Heart left ventricle (tissue), 16 donors: ENCODE data around the gene MRPL9. TPM values are rescaled to one million over a fixed set of nuclear protein-coding genes. Genes with fewer than 3 reads are reported as not detected.

Experiments
- ATAC-seq, 4 donors: fragments of 200-7000 bp; cut with Tn5 transposase; one replicate each; pipeline ENCODE4 v1.9.1; 2020 to 2022; ENCODE audit warnings: moderate library complexity in 4 of 4, mild to moderate bottlenecking in 3 of 4, moderate number of reproducible peaks in 1 of 4
- DNase-seq, 5 donors: peaks; one replicate each; pipeline ENCODE4 v3.0.0-alpha.2; 2020
- H3K27ac ChIP-seq, 12 donors: fragments of 200-600 bp; sonication (generic) in 4 of 12; one replicate each; pipeline versions ENCODE4 v1.5.0 to v1.8.0; 2016 to 2022; ENCODE audit warnings: mild to moderate bottlenecking in 2 of 12
- H3K27me3 ChIP-seq, 9 donors: fragments of 200-600 bp; sonication (generic) in 2 of 9; one replicate each; pipeline versions ENCODE4 v1.5.1 to v1.8.0; 2016 to 2022; ENCODE audit warnings: mild to moderate bottlenecking in 3 of 9
- H3K36me3 ChIP-seq, 9 donors: fragments of 200-600 bp; sonication (generic) in 2 of 9; one replicate each; pipeline versions ENCODE4 v1.5.0 to v1.8.0; 2018 to 2022; ENCODE audit warnings: mild to moderate bottlenecking in 2 of 9
- H3K4me1 ChIP-seq, 12 donors: fragments of 200-600 bp; sonication (generic) in 4 of 12; one replicate each; pipeline versions ENCODE4 v1.5.0 to v1.8.0; 2016 to 2022; ENCODE audit warnings: mild to moderate bottlenecking in 3 of 12
- H3K4me3 ChIP-seq, 12 donors: fragments of 200-600 bp; sonication (generic) in 4 of 12; one replicate each; pipeline versions ENCODE4 v1.5.0 to v1.8.0; 2017 to 2022; ENCODE audit warnings: mild to moderate bottlenecking in 9 of 12, moderate library complexity in 4 of 12
- H3K9me3 ChIP-seq, 12 donors: fragments of 200-600 bp; sonication (generic) in 4 of 12; one replicate each; pipeline versions ENCODE4 v1.5.0 to v1.8.0; 2016 to 2022; ENCODE audit warnings: mild to moderate bottlenecking in 1 of 12
- CTCF ChIP-seq, 12 donors: fragments of 200-600 bp; sonication (generic) in 4 of 12; IDR thresholded peaks; one replicate each; pipeline versions ENCODE4 v1.5.0 to v1.8.0; 2018 to 2022; ENCODE audit warnings: antibody characterized with exemption in 12 of 12, mild to moderate bottlenecking in 5 of 12
- POLR2A ChIP-seq, 2 donors: fragments of 450-650 bp; IDR thresholded peaks; one replicate each; pipeline ENCODE4 v1.6.1; 2017; ENCODE audit warnings: antibody characterized with exemption in 2 of 2, mild to moderate bottlenecking in 2 of 2, moderate library complexity in 2 of 2
- WGBS, 4 donors: extraction: QIAGEN DNeasy Blood & Tissue Kit in 2 of 4; methylation state at CpG; one replicate each; pipeline versions ENCODE4 v1.1.5 to v1.1.7; 2013 to 2018; 5-methylcytosine and 5-hydroxymethylcytosine counted together
- intact Hi-C, 10 donors: fragments of 100-400 bp; cut with DNase I; formaldehyde crosslinking; loops; one replicate each; pipeline versions ENCODE4 v1.11.1 to v1.14.2; 2022
- polyA plus RNA-seq, 2 donors: library from polyadenylated mRNA; stranded (reverse); fragments of 200-250 nt; gene quantifications; one replicate each; pipeline ENCODE4 v1.2.3, GENCODE V29; 2013
- total RNA-seq, 9 donors: library from RNA; depleted of rRNA in 2 of 9; stranded (reverse); fragments of >200 nt in 2 of 9; fragmentation: NEBNext Ultra II Directional in 3 of 9; extraction: Animal tissue kit (Norgen Biotek cat#: 25700) in 3 of 9; gene quantifications; one replicate each; pipeline versions ENCODE4 v1.1.0 to v1.2.4, GENCODE V29; 2016 to 2023
- donor health status: ischemic (EF 13 %, LVEDD 7.1; RV severe dilation, severe dysfunction).
- donor health status: healthy with polysubstance abuse.
- donor health status: DM: no; HTN: yes; CAD: no.
- donor health status: DM: no; HTN: no; CAD: no.
- donor health status: ischemic (EF 25% LVEDD 6.9; RV normal size, moderate dysfunction).
- donor health status: ischemic (EF 25% LVEDD 5.7; RV mildly dilated, moderate dysfunction).
- donor health status: healthy.
- donor health status: DM: yes; HTN: yes; CAD: no.
- donor health status: ischemic (EF 35%, LVEDD 5.7; RV mildly dilated, moderate dysfunction).
- donor health status: nonischemic (EF 11% LVEDD 7.7; RV severe dilation, severe dysfunction).
- donor health status: DM: yes; HTN: yes; CAD: no.
- donor health status: PGD.
- donor health status: ischemic (EF 29% LVEDD 5.4; RV normal size, mild dysfunction).
- donor health status: nonischemic (EF 23%, LVEDD 6.1; RV moderate dilation, normal function).

MRPL9 gene
- total and polyA plus RNA-seq, 11 donors, result 35.8 to 57.9 (median 46.3) TPM

- Histone ChIP-seq H3K27me3 (peaks cover 0 to 2% (median 0%) of the 10 kb centered on the region in 9 donors), H3K4me1 (no peaks in the 10 kb centered on the region), H3K4me3 (no peak within 1 kb of the TSS), H3K27ac (no peak within 1 kb of the TSS), H3K9me3 (no peaks in the 10 kb centered on the region), H3K36me3 (peaks cover 0 to 3% (median 0%) of the 10 kb centered on the region in 9 donors)
- intact Hi-C loops, result no loop called here
- no peak for DNase-seq
- 59 to 68% (median 60%) methylated on average over 12 of the region's 12 CpGs for WGBS, 4 donors
- TF ChIP-seq POLR2A (IDR thresholded peaks at IDR 0.05) (no peak), CTCF (IDR thresholded peaks at IDR 0.05) (no peak)
- ATAC-seq, result no peak
These were observed 41.9 kb upstream of the MRPL9 start, which contains the start of gene LINGO4 for GRCh38 chr1:151805066-151805820. TSS of gene LINGO4 (minus strand) at chr1:151805419. CDS start at chr1:151802704, 2,715 bp downstream.

DNA sequence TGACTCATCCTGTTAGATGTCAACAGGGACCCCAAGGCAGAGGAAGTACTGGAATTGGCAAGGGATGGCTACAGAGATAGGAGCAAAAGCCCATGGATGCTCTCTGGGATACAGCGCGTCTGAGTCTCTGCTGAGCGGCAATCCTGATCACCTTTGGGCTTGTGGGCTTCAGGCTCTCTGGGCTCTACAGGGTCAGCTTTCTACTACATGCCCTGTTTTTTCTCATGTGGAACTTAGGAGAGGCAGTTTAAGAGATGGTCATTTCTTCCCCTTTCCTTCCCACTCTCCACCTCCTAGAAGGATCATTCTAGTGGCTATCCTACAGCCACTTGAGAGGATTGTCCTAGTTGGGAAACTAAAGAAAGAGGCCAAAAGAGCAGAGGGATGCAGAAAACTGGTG lies 40.6 kb upstream of the MRPL9 start:
- no peak for ATAC-seq
- TF ChIP-seq CTCF (IDR thresholded peaks at IDR 0.05) (no peak), POLR2A (IDR thresholded peaks at IDR 0.05) (no peak)
- H3K27me3 ChIP-seq, result peaks cover 0 to 6% (median 0%) of the 10 kb centered on the region in 9 donors

GRCh38 chr1:151803164-151803563 lies 39.9 kb upstream of the MRPL9 start:
- Histone ChIP-seq H3K36me3 (no peaks in the 10 kb centered on the region), H3K27ac (no peak overlapping the region), H3K27me3 (peaks cover 0 to 10% (median 0%) of the 10 kb centered on the region in 9 donors), H3K4me3 (no peak overlapping the region), H3K4me1 (no peaks in the 10 kb centered on the region), H3K9me3 (no peaks in the 10 kb centered on the region)
- ATAC-seq (no peak), DNase-seq (no peak)
- intact Hi-C loops, result no loop called here
- no peak for TF ChIP-seq CTCF (IDR thresholded peaks at IDR 0.05)
- TF ChIP-seq POLR2A (IDR thresholded peaks at IDR 0.05), result no peak

More for the DNA sequence above, 40.6 kb upstream of the MRPL9 start:
- DNase-seq, result no peak
- no peaks in the 10 kb centered on the region for H3K9me3 ChIP-seq
- H3K27ac ChIP-seq, result no peak overlapping the region
- no peaks in the 10 kb centered on the region for H3K4me1 ChIP-seq
- 90 to 98% (median 93%) methylated on average over 3 of the region's 3 CpGs for WGBS, 4 donors
- intact Hi-C loops, result no loop called here
- H3K36me3 ChIP-seq, result no peaks in the 10 kb centered on the region
- no peak overlapping the region for H3K4me3 ChIP-seq

DNA sequence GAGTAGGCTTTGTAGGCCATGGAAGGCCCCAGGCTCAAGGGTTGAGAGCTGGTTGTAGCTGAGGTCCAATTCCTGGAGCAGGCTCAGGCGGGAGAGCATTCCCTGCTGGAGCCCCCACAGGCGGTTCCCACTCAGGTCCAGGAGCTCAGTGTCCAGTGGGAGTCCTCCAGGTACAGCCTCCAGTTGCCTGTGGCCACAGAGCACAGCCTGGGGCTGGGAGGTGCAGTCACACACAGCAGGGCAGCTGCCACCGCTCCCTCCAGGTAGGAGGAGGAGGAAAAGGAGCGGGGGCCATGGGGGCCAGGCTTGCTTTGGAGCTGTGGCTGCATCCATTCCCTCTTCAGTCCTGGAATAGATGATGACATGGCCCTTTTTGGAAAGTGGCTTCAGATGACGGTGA lies 39.1 kb upstream of the MRPL9 start:
- Histone ChIP-seq H3K9me3 (no peaks in the 10 kb centered on the region), H3K4me1 (no peaks in the 10 kb centered on the region), H3K27me3 (peaks cover 0 to 10% (median 0%) of the 10 kb centered on the region in 9 donors), H3K27ac (no peak overlapping the region), H3K36me3 (no peaks in the 10 kb centered on the region), H3K4me3 (no peak overlapping the region)
- TF ChIP-seq CTCF (IDR thresholded peaks at IDR 0.05), result no peak
- no peak for TF ChIP-seq POLR2A (IDR thresholded peaks at IDR 0.05)
- ATAC-seq (no peak), DNase-seq (no peak)
- WGBS, 4 donors, result 89 to 96% (median 90%) methylated on average over 3 to 5 of the region's 5 CpGs
- intact Hi-C loops, result no loop called here
